GM12878 (cell line): ENCODE measurements around the gene GCH1. TPM values are rescaled to one million over a fixed set of nuclear protein-coding genes. Genes with fewer than 3 reads are reported as not detected.

Source experiments
- RUNX3 ChIP-seq: IDR thresholded peaks from 2 replicates; pipeline ENCODE4 v1.6.1; 2012; ENCODE audit warnings: low read length, inconsistent platforms
- SUPT20H ChIP-seq: IDR thresholded peaks from 2 replicates; pipeline ENCODE4 v1.6.1; 2011; ENCODE audit warnings: low read depth, mild to moderate bottlenecking, low read length, moderate library complexity, borderline replicate concordance; ENCODE audit not compliant: control insufficient read depth
- polyA plus RNA-seq, 11 experiments: library from polyadenylated mRNA; depleted of rRNA in 4 of 11; unstranded in 6 of 11; stranded (reverse) in 5 of 11; fragments of >200 nt; fragmentation: Nextera tagmentation in 4 of 11; fragmentation: Illumina TruSeq in 1 of 11; extraction: Ambion mirVana in 4 of 11; extraction: Trizol in 1 of 11; gene quantifications; 1 replicate in 1 of 11; 2 replicates in 10 of 11; pipeline versions ENCODE4 v1.2.1 to v1.2.3, GENCODE V29; 2011 to 2016; ENCODE audit warnings: inconsistent platforms in 2 of 11, missing spikeins in 2 of 11, low read depth in 1 of 11
- total RNA-seq, 4 experiments: library from RNA; depleted of rRNA in 3 of 4; stranded (reverse); fragments of >200 nt in 3 of 4; fragmentation: Illumina TruSeq in 1 of 4; extraction: Trizol in 1 of 4; gene quantifications; 2 replicates each; pipeline versions ENCODE4 v1.2.1 to v1.2.3, GENCODE V29; 2013 to 2021
- TF ChIP-seq, protein P1 (sequence below): IDR thresholded peaks from 2 replicates; pipeline ENCODE4 v1.6.1; 2012; ENCODE audit warnings: mild to moderate bottlenecking, low read depth, low read length
- TF ChIP-seq, protein P2 (sequence below): fragments of 450-650 bp; IDR thresholded peaks from 2 replicates; pipeline ENCODE4 v1.6.1; 2018; ENCODE audit warnings: mild to moderate bottlenecking, low read depth, moderate library complexity; ENCODE audit not compliant: partially characterized antibody

Gene GCH1
- total and polyA plus RNA-seq, 10 of the 15 experiments (the other 5 are each of a cell fraction or from before 2014, with no cell fraction given) = 25.1 to 37.0 (median 33.8) TPM

- TF ChIP-seq, protein P1, sequence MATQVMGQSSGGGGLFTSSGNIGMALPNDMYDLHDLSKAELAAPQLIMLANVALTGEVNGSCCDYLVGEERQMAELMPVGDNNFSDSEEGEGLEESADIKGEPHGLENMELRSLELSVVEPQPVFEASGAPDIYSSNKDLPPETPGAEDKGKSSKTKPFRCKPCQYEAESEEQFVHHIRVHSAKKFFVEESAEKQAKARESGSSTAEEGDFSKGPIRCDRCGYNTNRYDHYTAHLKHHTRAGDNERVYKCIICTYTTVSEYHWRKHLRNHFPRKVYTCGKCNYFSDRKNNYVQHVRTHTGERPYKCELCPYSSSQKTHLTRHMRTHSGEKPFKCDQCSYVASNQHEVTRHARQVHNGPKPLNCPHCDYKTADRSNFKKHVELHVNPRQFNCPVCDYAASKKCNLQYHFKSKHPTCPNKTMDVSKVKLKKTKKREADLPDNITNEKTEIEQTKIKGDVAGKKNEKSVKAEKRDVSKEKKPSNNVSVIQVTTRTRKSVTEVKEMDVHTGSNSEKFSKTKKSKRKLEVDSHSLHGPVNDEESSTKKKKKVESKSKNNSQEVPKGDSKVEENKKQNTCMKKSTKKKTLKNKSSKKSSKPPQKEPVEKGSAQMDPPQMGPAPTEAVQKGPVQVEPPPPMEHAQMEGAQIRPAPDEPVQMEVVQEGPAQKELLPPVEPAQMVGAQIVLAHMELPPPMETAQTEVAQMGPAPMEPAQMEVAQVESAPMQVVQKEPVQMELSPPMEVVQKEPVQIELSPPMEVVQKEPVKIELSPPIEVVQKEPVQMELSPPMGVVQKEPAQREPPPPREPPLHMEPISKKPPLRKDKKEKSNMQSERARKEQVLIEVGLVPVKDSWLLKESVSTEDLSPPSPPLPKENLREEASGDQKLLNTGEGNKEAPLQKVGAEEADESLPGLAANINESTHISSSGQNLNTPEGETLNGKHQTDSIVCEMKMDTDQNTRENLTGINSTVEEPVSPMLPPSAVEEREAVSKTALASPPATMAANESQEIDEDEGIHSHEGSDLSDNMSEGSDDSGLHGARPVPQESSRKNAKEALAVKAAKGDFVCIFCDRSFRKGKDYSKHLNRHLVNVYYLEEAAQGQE = no peak
- TF ChIP-seq SUPT20H = no peak
- no peak for TF ChIP-seq RUNX3
- TF ChIP-seq, protein P2, sequence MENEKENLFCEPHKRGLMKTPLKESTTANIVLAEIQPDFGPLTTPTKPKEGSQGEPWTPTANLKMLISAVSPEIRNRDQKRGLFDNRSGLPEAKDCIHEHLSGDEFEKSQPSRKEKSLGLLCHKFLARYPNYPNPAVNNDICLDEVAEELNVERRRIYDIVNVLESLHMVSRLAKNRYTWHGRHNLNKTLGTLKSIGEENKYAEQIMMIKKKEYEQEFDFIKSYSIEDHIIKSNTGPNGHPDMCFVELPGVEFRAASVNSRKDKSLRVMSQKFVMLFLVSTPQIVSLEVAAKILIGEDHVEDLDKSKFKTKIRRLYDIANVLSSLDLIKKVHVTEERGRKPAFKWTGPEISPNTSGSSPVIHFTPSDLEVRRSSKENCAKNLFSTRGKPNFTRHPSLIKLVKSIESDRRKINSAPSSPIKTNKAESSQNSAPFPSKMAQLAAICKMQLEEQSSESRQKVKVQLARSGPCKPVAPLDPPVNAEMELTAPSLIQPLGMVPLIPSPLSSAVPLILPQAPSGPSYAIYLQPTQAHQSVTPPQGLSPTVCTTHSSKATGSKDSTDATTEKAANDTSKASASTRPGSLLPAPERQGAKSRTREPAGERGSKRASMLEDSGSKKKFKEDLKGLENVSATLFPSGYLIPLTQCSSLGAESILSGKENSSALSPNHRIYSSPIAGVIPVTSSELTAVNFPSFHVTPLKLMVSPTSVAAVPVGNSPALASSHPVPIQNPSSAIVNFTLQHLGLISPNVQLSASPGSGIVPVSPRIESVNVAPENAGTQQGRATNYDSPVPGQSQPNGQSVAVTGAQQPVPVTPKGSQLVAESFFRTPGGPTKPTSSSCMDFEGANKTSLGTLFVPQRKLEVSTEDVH = no peak
Observed at GRCh38 chr14:54804538-54805041, 98.0 kb downstream of the GCH1 start (continued).
